SK-N-SH (cell line): ENCODE measurements around the gene C16orf54.

Experiments used
- CHD2 ChIP-seq: fragments of 150-350 bp; IDR thresholded peaks from 2 replicates; pipeline ENCODE4 v1.6.1; 2018; ENCODE audit warnings: low read length; ENCODE audit not compliant: partially characterized antibody
- EP300 ChIP-seq, 2 experiments: IDR thresholded peaks; 2 replicates each; pipeline versions ENCODE4 v1.4.0 to v1.6.1; 2012; ENCODE audit warnings: borderline replicate concordance in 1 of 2, low read depth in 1 of 2, low read length in 1 of 2
- GATA2 ChIP-seq: sonication (generic); formaldehyde crosslinking; IDR thresholded peaks from 2 replicates; pipeline ENCODE4 v1.5.0; 2020; ENCODE audit warnings: mild to moderate bottlenecking, missing genetic modification reagents
- MXI1 ChIP-seq: IDR thresholded peaks from 2 replicates; pipeline ENCODE4 v1.6.1; 2012; ENCODE audit warnings: mild to moderate bottlenecking, low read depth, low read length, improper control_type of control experiment
- NFIC ChIP-seq: IDR thresholded peaks from 2 replicates; pipeline ENCODE4 v1.4.0; 2012; ENCODE audit warnings: borderline replicate concordance
- POLR2AphosphoS5 ChIP-seq: IDR thresholded peaks from 2 replicates; pipeline ENCODE4 v1.6.1; 2012; ENCODE audit warnings: low read depth, low read length
- RFX5 ChIP-seq: IDR thresholded peaks from 2 replicates; pipeline ENCODE4 v1.6.1; 2012; ENCODE audit warnings: mild to moderate bottlenecking, improper control_type of control experiment, low read length
- YY1 ChIP-seq: IDR thresholded peaks from 2 replicates; pipeline ENCODE4 v1.4.0; 2012; ENCODE audit warnings: low read depth, mild to moderate bottlenecking
- TF ChIP-seq, protein P1 (sequence below): fragments of 200-600 bp; sonication (generic); IDR thresholded peaks from 2 replicates; pipeline ENCODE4 v1.6.1; 2017; ENCODE audit warnings: antibody characterized with exemption, mild to moderate bottlenecking, moderate library complexity
- TF ChIP-seq, protein P2 (sequence below): IDR thresholded peaks from 2 replicates; pipeline ENCODE4; 2012
- TF ChIP-seq, protein P3 (sequence below): IDR thresholded peaks from 2 replicates; pipeline ENCODE4 v1.6.1; 2012; ENCODE audit warnings: mild to moderate bottlenecking, low read depth, low read length, moderate library complexity
- TF ChIP-seq, protein P4 (sequence below): fragments of 150-350 bp; IDR thresholded peaks from 2 replicates; pipeline ENCODE4 v1.6.1; 2017; ENCODE audit warnings: antibody characterized with exemption, low read length, low read depth, borderline replicate concordance

DNA sequence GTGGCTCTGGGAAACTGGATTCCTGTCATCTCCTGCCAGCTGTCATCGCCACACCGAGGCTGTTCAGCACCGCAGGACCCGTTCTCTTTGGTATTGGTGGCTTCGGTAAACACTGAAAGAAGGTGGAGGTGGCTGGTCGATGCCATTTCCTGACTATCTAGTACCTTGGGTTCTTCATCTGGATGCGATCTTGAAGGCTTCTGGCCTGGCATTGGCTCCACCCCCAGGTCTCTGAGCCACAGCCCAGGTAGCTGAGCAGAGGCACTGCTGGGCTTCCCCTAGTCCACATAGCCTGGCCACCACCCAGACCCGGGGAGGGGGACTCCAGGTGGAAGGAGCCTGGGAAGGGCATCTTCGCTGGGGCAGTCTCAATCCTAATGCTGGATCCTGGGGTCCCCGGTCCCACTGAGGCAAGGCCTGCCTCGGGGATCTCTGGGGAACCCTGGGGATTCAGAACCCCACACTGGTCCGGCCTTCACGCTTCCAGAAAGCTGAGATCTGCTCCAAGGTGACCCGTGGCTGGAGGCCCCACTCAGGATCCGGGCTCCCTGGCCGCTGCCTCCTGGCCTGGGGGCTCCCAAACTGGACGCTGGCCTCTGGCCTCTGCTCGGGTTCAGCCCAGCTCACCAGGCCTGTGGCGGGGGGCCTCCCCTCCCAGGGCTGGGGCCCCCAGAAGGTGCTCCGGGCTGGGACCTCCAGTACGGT, 1.8 kb downstream of the C16orf54 start:
- TF ChIP-seq YY1: no peak
- TF ChIP-seq, protein P1, sequence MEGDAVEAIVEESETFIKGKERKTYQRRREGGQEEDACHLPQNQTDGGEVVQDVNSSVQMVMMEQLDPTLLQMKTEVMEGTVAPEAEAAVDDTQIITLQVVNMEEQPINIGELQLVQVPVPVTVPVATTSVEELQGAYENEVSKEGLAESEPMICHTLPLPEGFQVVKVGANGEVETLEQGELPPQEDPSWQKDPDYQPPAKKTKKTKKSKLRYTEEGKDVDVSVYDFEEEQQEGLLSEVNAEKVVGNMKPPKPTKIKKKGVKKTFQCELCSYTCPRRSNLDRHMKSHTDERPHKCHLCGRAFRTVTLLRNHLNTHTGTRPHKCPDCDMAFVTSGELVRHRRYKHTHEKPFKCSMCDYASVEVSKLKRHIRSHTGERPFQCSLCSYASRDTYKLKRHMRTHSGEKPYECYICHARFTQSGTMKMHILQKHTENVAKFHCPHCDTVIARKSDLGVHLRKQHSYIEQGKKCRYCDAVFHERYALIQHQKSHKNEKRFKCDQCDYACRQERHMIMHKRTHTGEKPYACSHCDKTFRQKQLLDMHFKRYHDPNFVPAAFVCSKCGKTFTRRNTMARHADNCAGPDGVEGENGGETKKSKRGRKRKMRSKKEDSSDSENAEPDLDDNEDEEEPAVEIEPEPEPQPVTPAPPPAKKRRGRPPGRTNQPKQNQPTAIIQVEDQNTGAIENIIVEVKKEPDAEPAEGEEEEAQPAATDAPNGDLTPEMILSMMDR: no peak
- TF ChIP-seq, protein P2, sequence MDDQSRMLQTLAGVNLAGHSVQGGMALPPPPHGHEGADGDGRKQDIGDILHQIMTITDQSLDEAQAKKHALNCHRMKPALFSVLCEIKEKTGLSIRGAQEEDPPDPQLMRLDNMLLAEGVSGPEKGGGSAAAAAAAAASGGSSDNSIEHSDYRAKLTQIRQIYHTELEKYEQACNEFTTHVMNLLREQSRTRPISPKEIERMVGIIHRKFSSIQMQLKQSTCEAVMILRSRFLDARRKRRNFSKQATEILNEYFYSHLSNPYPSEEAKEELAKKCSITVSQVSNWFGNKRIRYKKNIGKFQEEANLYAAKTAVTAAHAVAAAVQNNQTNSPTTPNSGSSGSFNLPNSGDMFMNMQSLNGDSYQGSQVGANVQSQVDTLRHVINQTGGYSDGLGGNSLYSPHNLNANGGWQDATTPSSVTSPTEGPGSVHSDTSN: no peak
- no peak for TF ChIP-seq POLR2AphosphoS5
- TF ChIP-seq EP300 (IDR thresholded peaks at IDR 0.05; ENCODE audit: borderline replicate concordance in 1 of 2, low read depth in 1 of 2, low read length in 1 of 2): no peak
- no peak for TF ChIP-seq GATA2 (CRISPR knock-in tag)
- TF ChIP-seq, protein P3, sequence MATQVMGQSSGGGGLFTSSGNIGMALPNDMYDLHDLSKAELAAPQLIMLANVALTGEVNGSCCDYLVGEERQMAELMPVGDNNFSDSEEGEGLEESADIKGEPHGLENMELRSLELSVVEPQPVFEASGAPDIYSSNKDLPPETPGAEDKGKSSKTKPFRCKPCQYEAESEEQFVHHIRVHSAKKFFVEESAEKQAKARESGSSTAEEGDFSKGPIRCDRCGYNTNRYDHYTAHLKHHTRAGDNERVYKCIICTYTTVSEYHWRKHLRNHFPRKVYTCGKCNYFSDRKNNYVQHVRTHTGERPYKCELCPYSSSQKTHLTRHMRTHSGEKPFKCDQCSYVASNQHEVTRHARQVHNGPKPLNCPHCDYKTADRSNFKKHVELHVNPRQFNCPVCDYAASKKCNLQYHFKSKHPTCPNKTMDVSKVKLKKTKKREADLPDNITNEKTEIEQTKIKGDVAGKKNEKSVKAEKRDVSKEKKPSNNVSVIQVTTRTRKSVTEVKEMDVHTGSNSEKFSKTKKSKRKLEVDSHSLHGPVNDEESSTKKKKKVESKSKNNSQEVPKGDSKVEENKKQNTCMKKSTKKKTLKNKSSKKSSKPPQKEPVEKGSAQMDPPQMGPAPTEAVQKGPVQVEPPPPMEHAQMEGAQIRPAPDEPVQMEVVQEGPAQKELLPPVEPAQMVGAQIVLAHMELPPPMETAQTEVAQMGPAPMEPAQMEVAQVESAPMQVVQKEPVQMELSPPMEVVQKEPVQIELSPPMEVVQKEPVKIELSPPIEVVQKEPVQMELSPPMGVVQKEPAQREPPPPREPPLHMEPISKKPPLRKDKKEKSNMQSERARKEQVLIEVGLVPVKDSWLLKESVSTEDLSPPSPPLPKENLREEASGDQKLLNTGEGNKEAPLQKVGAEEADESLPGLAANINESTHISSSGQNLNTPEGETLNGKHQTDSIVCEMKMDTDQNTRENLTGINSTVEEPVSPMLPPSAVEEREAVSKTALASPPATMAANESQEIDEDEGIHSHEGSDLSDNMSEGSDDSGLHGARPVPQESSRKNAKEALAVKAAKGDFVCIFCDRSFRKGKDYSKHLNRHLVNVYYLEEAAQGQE: no peak
- TF ChIP-seq, protein P4, sequence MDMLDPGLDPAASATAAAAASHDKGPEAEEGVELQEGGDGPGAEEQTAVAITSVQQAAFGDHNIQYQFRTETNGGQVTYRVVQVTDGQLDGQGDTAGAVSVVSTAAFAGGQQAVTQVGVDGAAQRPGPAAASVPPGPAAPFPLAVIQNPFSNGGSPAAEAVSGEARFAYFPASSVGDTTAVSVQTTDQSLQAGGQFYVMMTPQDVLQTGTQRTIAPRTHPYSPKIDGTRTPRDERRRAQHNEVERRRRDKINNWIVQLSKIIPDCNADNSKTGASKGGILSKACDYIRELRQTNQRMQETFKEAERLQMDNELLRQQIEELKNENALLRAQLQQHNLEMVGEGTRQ: no peak
- TF ChIP-seq NFIC: no peak
- TF ChIP-seq MXI1: no peak
- no peak for TF ChIP-seq CHD2
- TF ChIP-seq RFX5: no peak
